H9 (cell line): ENCODE data around the gene HRAS. TPM values are rescaled to one million over a fixed set of nuclear protein-coding genes. Genes with fewer than 3 reads are reported as not detected.

Experiments
- DNase-seq: peaks from one replicate; pipeline ENCODE4 v3.0.0-alpha.2; 2017
- H2AFZ ChIP-seq: one replicate; pipeline ENCODE4 v1.6.1; 2013; ENCODE audit warnings: mild to moderate bottlenecking, low read length, control low read depth, moderate library complexity
- H2AK5ac ChIP-seq: 2 replicates; pipeline ENCODE4 v1.6.1; 2013; ENCODE audit warnings: low read length, control low read depth, mixed read lengths; ENCODE audit not compliant: insufficient read length
- H2BK120ac ChIP-seq: one replicate; pipeline ENCODE4 v1.6.1; 2013; ENCODE audit warnings: low read depth, mild to moderate bottlenecking, low read length, control low read depth, inconsistent platforms; ENCODE audit not compliant: poor library complexity, severe bottlenecking
- H2BK12ac ChIP-seq: 2 replicates; pipeline ENCODE4 v1.6.1; 2013; ENCODE audit warnings: low read length, control low read depth, mixed read lengths, low read depth; ENCODE audit not compliant: insufficient read length
- H2BK15ac ChIP-seq: 2 replicates; pipeline ENCODE4 v1.6.1; 2013; ENCODE audit warnings: low read depth, low read length, control low read depth
- H2BK20ac ChIP-seq: one replicate; pipeline ENCODE4 v1.6.1; 2013; ENCODE audit warnings: low read depth, mild to moderate bottlenecking, low read length, control low read depth, inconsistent platforms; ENCODE audit not compliant: poor library complexity, severe bottlenecking
- H2BK5ac ChIP-seq: 2 replicates; pipeline ENCODE4 v1.6.1; 2013; ENCODE audit warnings: low read length, control low read depth, mixed read lengths; ENCODE audit not compliant: insufficient read length
- H3K14ac ChIP-seq: 2 replicates; pipeline ENCODE4 v1.6.1; 2013; ENCODE audit warnings: low read length, control low read depth; ENCODE audit not compliant: insufficient read depth
- H3K18ac ChIP-seq: 2 replicates; pipeline ENCODE4 v1.6.1; 2013; ENCODE audit warnings: low read depth, mild to moderate bottlenecking, mixed read lengths, low read length, control low read depth; ENCODE audit not compliant: insufficient read length
- H3K23ac ChIP-seq: 2 replicates; pipeline ENCODE4 v1.6.1; 2013; ENCODE audit warnings: low read length, control low read depth, mixed read lengths, low read depth; ENCODE audit not compliant: insufficient read length
- H3K23me2 ChIP-seq: 2 replicates; pipeline ENCODE4 v1.6.1; 2013; ENCODE audit warnings: low read depth, mild to moderate bottlenecking, mixed read lengths, low read length, control low read depth; ENCODE audit not compliant: insufficient read length, poor library complexity, severe bottlenecking
- H3K27ac ChIP-seq: 2 replicates; pipeline ENCODE4 v1.5.1; 2013; ENCODE audit warnings: low read length, control low read depth, mixed read lengths, low read depth; ENCODE audit not compliant: insufficient read length
- H3K27me3 ChIP-seq: 2 replicates; pipeline ENCODE4 v1.6.1; 2013; ENCODE audit warnings: low read length, control low read depth, inconsistent platforms; ENCODE audit not compliant: insufficient read depth
- H3K4ac ChIP-seq: 2 replicates; pipeline ENCODE4 v1.6.1; 2013; ENCODE audit warnings: low read depth, mild to moderate bottlenecking, control low read depth, inconsistent platforms, low read length, moderate library complexity
- H3K4me1 ChIP-seq: 2 replicates; pipeline ENCODE4 v1.6.1; 2013; ENCODE audit warnings: low read length, control low read depth, inconsistent platforms; ENCODE audit not compliant: insufficient read depth
- H3K4me2 ChIP-seq: 2 replicates; pipeline ENCODE4 v1.6.1; 2013; ENCODE audit warnings: low read length, control low read depth, mixed read lengths; ENCODE audit not compliant: insufficient read length, insufficient read depth
- H3K56ac ChIP-seq: 2 replicates; pipeline ENCODE4 v1.6.1; 2013; ENCODE audit warnings: low read depth, mild to moderate bottlenecking, mixed read lengths, low read length, control low read depth; ENCODE audit not compliant: insufficient read length
- H3K79me1 ChIP-seq: 2 replicates; pipeline ENCODE4 v1.6.1; 2013; ENCODE audit warnings: low read depth, mild to moderate bottlenecking, moderate library complexity, low read length, control low read depth, inconsistent platforms; ENCODE audit not compliant: insufficient read depth, poor library complexity, severe bottlenecking
- H3K79me2 ChIP-seq: 2 replicates; pipeline ENCODE4 v1.6.1; 2013; ENCODE audit warnings: low read length, control low read depth, inconsistent platforms; ENCODE audit not compliant: insufficient read depth
- H3K9ac ChIP-seq: 2 replicates; pipeline ENCODE4 v1.6.1; 2013; ENCODE audit warnings: low read length, control low read depth, mixed read lengths; ENCODE audit not compliant: insufficient read length; ENCODE audit errors: extremely low read depth
- H3K9me3 ChIP-seq: one replicate; pipeline ENCODE4 v1.6.1; 2013; ENCODE audit warnings: low read depth, low read length, inconsistent platforms; ENCODE audit not compliant: control insufficient read depth
- H3T11ph ChIP-seq: one replicate; pipeline ENCODE4 v1.6.1; 2013; ENCODE audit warnings: mild to moderate bottlenecking, low read length, control low read depth, inconsistent platforms
- H4K20me1 ChIP-seq: one replicate; pipeline ENCODE4 v1.6.1; 2013; ENCODE audit not compliant: control insufficient read depth, insufficient read length, insufficient read depth
- H4K5ac ChIP-seq: 2 replicates; pipeline ENCODE4 v1.6.1; 2013; ENCODE audit warnings: low read depth, mild to moderate bottlenecking, mixed read lengths, low read length, control low read depth; ENCODE audit not compliant: insufficient read length
- H4K8ac ChIP-seq: replicated peaks from 2 replicates; pipeline ENCODE4 v1.6.1; 2013; ENCODE audit warnings: low read length, control low read depth, mixed read lengths, low read depth; ENCODE audit not compliant: insufficient read length
- H4K91ac ChIP-seq: 2 replicates; pipeline ENCODE4 v1.6.1; 2013; ENCODE audit warnings: low read depth, mild to moderate bottlenecking, moderate library complexity, mixed read lengths, low read length, control low read depth; ENCODE audit not compliant: insufficient read length
- H3K27ac Mint-ChIP-seq, 3 experiments: 2 replicates in 2 of 3; 3 replicates in 1 of 3; pipeline ENCODE4 v1.8.0; 2020 to 2021; ENCODE audit warnings: mixed read lengths in 3 of 3, mild to moderate bottlenecking in 1 of 3, moderate library complexity in 1 of 3
- H3K27me3 Mint-ChIP-seq: 2 replicates; pipeline ENCODE4 v1.8.0; 2021; ENCODE audit warnings: low read depth, mild to moderate bottlenecking, moderate library complexity, mixed read lengths
- H3K36me3 Mint-ChIP-seq, 3 experiments: 2 replicates in 2 of 3; 3 replicates in 1 of 3; pipeline ENCODE4 v1.8.0; 2020 to 2021; ENCODE audit warnings: low read depth in 3 of 3, mixed read lengths in 3 of 3; ENCODE audit not compliant: insufficient read depth in 1 of 3
- H3K4me1 Mint-ChIP-seq, 2 experiments: 2 replicates each; pipeline ENCODE4 v1.8.0; 2020; ENCODE audit warnings: mixed read lengths in 2 of 2
- H3K4me3 Mint-ChIP-seq, 2 experiments: 2 replicates in 1 of 2; 3 replicates in 1 of 2; pipeline ENCODE4 v1.8.0; 2020 to 2021; ENCODE audit warnings: mild to moderate bottlenecking in 2 of 2, mixed read lengths in 2 of 2, moderate library complexity in 1 of 2
- H3K9me3 Mint-ChIP-seq, 2 experiments: 2 replicates in 1 of 2; 3 replicates in 1 of 2; pipeline ENCODE4 v1.8.0; 2020; ENCODE audit warnings: mild to moderate bottlenecking in 2 of 2, mixed read lengths in 2 of 2, moderate library complexity in 1 of 2
- WGBS: extraction: QIAGEN DNeasy Blood & Tissue Kit; methylation state at CpG from one replicate; pipeline ENCODE4 v1.1.7; 2013; ENCODE audit warnings: missing lambda C conversion rate, low lambda C conversion rate, mixed read lengths; ENCODE audit not compliant: insufficient read length; ENCODE audit errors: extremely low coverage; 5-methylcytosine and 5-hydroxymethylcytosine counted together
- total RNA-seq: library from RNA; stranded (reverse); gene quantifications from 2 replicates; pipeline ENCODE4 v1.2.1, GENCODE V29; 2021
- TF ChIP-seq, protein P1 (sequence below): fragments of 200-600 bp; sonication (generic); conservative IDR thresholded peaks from 3 replicates; pipeline ENCODE4 v1.8.0; 2021; ENCODE audit warnings: antibody characterized with exemption, mild to moderate bottlenecking

The HRAS gene
- total RNA-seq, 1 experiment from 2014 or later = 61.8 TPM

DNA sequence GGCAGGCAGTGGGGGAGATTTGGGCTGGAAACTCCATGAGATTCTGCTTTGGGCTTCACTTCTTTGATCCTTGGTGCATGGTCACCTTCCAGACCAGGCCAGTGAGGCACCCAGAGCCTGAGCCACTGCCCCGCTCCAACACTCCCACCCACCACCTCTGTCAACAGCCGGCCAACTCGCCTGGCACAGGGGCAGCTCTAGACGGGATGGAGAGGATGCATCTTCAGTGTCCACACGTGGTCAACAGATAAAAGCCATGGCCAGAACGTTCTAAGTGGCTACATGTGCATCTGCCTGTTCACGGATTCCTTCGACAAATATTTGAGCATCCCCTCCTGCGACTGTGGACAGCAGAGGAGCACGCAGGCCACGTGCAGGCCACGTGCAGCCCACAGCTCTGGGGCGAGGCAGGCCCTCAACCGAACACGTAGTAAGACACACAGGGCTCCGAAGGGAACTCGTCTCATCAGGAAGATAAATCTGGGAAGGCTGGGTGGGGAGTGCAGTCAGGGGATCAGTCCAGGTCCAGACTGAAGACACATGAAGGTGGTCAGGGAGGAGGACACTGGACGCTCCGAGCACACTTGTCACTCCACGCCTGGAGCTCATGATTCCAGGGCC is 3.2 kb upstream of the HRAS start:
- H2BK5ac ChIP-seq = no peak overlapping the region
- no peak overlapping the region for H2AFZ ChIP-seq
- H3K79me1 ChIP-seq = no peaks in the 10 kb centered on the region
- peaks cover 0 to 4% of the 10 kb centered on the region in 2 experiments; a peak in 2 of 5 replicates for H3K9me3 Mint-ChIP-seq
- peaks cover 6 to 11% of the 10 kb centered on the region in 2 experiments; a peak in 2 of 4 replicates for H3K4me1 Mint-ChIP-seq
- no peak overlapping the region for H4K91ac ChIP-seq
- peaks cover 16% of the 10 kb centered on the region for H3K27me3 Mint-ChIP-seq
- H3K9me3 ChIP-seq = no peaks in the 10 kb centered on the region
- no peak overlapping the region for H3K14ac ChIP-seq
- H3K27ac ChIP-seq = no peak overlapping the region
- H3K4me1 ChIP-seq = no peaks in the 10 kb centered on the region
- TF ChIP-seq, protein P1, sequence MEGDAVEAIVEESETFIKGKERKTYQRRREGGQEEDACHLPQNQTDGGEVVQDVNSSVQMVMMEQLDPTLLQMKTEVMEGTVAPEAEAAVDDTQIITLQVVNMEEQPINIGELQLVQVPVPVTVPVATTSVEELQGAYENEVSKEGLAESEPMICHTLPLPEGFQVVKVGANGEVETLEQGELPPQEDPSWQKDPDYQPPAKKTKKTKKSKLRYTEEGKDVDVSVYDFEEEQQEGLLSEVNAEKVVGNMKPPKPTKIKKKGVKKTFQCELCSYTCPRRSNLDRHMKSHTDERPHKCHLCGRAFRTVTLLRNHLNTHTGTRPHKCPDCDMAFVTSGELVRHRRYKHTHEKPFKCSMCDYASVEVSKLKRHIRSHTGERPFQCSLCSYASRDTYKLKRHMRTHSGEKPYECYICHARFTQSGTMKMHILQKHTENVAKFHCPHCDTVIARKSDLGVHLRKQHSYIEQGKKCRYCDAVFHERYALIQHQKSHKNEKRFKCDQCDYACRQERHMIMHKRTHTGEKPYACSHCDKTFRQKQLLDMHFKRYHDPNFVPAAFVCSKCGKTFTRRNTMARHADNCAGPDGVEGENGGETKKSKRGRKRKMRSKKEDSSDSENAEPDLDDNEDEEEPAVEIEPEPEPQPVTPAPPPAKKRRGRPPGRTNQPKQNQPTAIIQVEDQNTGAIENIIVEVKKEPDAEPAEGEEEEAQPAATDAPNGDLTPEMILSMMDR = no peak
- H2BK120ac ChIP-seq = no peak overlapping the region
- no peaks in the 10 kb centered on the region for H4K20me1 ChIP-seq
- H3K4me3 Mint-ChIP-seq = peak overlapping the region; percentile 21 to 46; a peak in 3 of 5 replicates
- no peak overlapping the region for H2BK12ac ChIP-seq
- H3K79me2 ChIP-seq = no peaks in the 10 kb centered on the region
- peaks cover 4 to 11% (median 5%) of the 10 kb centered on the region in 3 experiments; a peak in 6 of 7 replicates for H3K36me3 Mint-ChIP-seq
- H3K4ac ChIP-seq = no peak overlapping the region
- peaks cover 19% of the 10 kb centered on the region for H3K23me2 ChIP-seq
- no CpG with 5 or more reads among the region's 20 CpGs for WGBS
- H3K18ac ChIP-seq = no peak overlapping the region
- no peak overlapping the region for H2BK20ac ChIP-seq
- no peak overlapping the region for H3K27ac Mint-ChIP-seq
- no peak overlapping the region for H2AK5ac ChIP-seq
- no peaks in the 10 kb centered on the region for H3K27me3 ChIP-seq
- H3K56ac ChIP-seq = no peak overlapping the region
- no peak for DNase-seq
- no peak overlapping the region for H2BK15ac ChIP-seq
- no peak overlapping the region for H3T11ph ChIP-seq
- H3K9ac ChIP-seq = no peak overlapping the region
- no peak overlapping the region for H4K8ac ChIP-seq
- H3K23ac ChIP-seq = no peak overlapping the region
- no peak overlapping the region for H3K4me2 ChIP-seq
- H4K5ac ChIP-seq = no peak overlapping the region
